Neural cell (in vitro differentiated cells): ENCODE data around the gene SLC38A3.

Source experiments
- EZH2 ChIP-seq: fragments of 200-600, 300-800 bp; shearing (Covaris generic), sonication (generic); IDR thresholded peaks from 2 replicates; pipeline ENCODE4 v1.6.1; 2014; ENCODE audit warnings: antibody characterized with exemption, low read length, borderline replicate concordance, mild to moderate bottlenecking; ENCODE audit not compliant: insufficient read depth, poor library complexity, severe bottlenecking
- MXI1 ChIP-seq: fragments of 450-650 bp; conservative IDR thresholded peaks from 2 replicates; pipeline ENCODE4 v1.6.1; 2014; ENCODE audit warnings: antibody characterized with exemption, mild to moderate bottlenecking; ENCODE audit not compliant: poor library complexity, severe bottlenecking
- POLR2AphosphoS5 ChIP-seq: IDR thresholded peaks from 2 replicates; pipeline ENCODE4 v1.6.1; 2012
- TF ChIP-seq, protein P1 (sequence below): fragments of 450-650 bp; IDR thresholded peaks from 2 replicates; pipeline ENCODE4 v1.5.1; 2014; ENCODE audit warnings: antibody characterized with exemption, mild to moderate bottlenecking, moderate library complexity; ENCODE audit not compliant: poor library complexity, severe bottlenecking

DNA sequence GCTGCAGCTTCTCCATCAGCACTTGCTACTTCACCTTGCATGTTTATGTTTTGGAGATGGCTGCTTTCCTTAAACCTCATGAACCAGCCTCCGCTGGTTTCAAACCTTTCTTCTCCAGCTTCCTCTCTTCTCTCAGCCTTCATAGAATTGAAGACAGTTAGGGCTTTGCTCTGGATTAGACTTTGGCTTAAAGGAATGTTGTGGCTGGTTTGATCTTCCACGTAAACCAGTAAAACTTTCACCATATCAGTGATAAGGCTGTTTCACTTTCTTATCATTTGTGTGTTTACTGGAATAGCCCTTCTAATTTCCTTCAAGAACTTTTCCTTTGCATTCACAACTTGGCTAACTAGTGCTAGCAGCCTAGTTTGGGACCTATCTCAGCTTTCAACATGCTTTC is 25.4 kb upstream of the SLC38A3 start:
- TF ChIP-seq, protein P1, sequence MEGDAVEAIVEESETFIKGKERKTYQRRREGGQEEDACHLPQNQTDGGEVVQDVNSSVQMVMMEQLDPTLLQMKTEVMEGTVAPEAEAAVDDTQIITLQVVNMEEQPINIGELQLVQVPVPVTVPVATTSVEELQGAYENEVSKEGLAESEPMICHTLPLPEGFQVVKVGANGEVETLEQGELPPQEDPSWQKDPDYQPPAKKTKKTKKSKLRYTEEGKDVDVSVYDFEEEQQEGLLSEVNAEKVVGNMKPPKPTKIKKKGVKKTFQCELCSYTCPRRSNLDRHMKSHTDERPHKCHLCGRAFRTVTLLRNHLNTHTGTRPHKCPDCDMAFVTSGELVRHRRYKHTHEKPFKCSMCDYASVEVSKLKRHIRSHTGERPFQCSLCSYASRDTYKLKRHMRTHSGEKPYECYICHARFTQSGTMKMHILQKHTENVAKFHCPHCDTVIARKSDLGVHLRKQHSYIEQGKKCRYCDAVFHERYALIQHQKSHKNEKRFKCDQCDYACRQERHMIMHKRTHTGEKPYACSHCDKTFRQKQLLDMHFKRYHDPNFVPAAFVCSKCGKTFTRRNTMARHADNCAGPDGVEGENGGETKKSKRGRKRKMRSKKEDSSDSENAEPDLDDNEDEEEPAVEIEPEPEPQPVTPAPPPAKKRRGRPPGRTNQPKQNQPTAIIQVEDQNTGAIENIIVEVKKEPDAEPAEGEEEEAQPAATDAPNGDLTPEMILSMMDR: no peak
- TF ChIP-seq POLR2AphosphoS5: no peak
- no peak for TF ChIP-seq MXI1
- TF ChIP-seq EZH2: no peak
